Fibroblast of lung (primary cell): ENCODE data around the gene SIRPB1. TPM values are rescaled to one million over a fixed set of nuclear protein-coding genes. Genes with fewer than 3 reads are reported as not detected.
"Not testable (repeated sequence)": the region's sequence is repeated elsewhere in the genome, so short reads cannot be mapped to it uniquely, and the experiment has no call there.

Experiments
- DNase-seq, 2 donors: peaks; one replicate each; pipeline versions ENCODE4 v3.0.0 to v3.0.0-alpha.2; 2010; ENCODE audit warnings: low read depth in 2 of 2
- H2AFZ ChIP-seq: 2 replicates; pipeline ENCODE4 v1.5.1; 2012; ENCODE audit warnings: low read length, control low read depth, inconsistent platforms
- H3K27ac ChIP-seq: 2 replicates; pipeline ENCODE4 v1.5.1; 2011; ENCODE audit warnings: low read length, control low read depth; ENCODE audit not compliant: insufficient read depth
- H3K27me3 ChIP-seq: 2 replicates; pipeline ENCODE4 v1.5.1; 2011; ENCODE audit warnings: mild to moderate bottlenecking, low read length; ENCODE audit not compliant: control insufficient read depth, insufficient read depth
- H3K36me3 ChIP-seq: 2 replicates; pipeline ENCODE4 v1.5.1; 2011; ENCODE audit warnings: low read length; ENCODE audit not compliant: control insufficient read depth, insufficient read depth
- H3K4me1 ChIP-seq: 2 replicates; pipeline ENCODE4 v1.5.1; 2011; ENCODE audit warnings: low read length; ENCODE audit not compliant: control insufficient read depth, insufficient read depth; ENCODE audit errors: extremely low read depth
- H3K4me2 ChIP-seq: 2 replicates; pipeline ENCODE4 v1.5.1; 2011; ENCODE audit warnings: low read length, control low read depth; ENCODE audit not compliant: insufficient read depth; ENCODE audit errors: extremely low read depth
- H3K4me3 ChIP-seq, 4 experiments: fragments of 200-600 bp in 1 of 4; sonication (generic) in 1 of 4; replicated peaks in 1 of 4; 2 replicates each; pipeline ENCODE4 v1.5.1; 2011 to 2016; ENCODE audit warnings: low read length in 4 of 4, low read depth in 3 of 4, mild to moderate bottlenecking in 3 of 4, control low read depth in 2 of 4, inconsistent platforms in 1 of 4, mixed read lengths in 1 of 4; ENCODE audit not compliant: insufficient read depth in 1 of 4; ENCODE audit errors: control extremely low read depth in 1 of 4
- H3K79me2 ChIP-seq: 2 replicates; pipeline ENCODE4 v1.5.1; 2012; ENCODE audit warnings: mild to moderate bottlenecking, low read length, inconsistent platforms; ENCODE audit not compliant: control insufficient read depth, insufficient read depth
- H3K9ac ChIP-seq: 2 replicates; pipeline ENCODE4 v1.5.1; 2011; ENCODE audit warnings: mild to moderate bottlenecking, low read length, control low read depth; ENCODE audit not compliant: insufficient read depth
- H3K9me3 ChIP-seq: 2 replicates; pipeline ENCODE4 v1.5.1; 2012; ENCODE audit warnings: low read depth, low read length; ENCODE audit not compliant: control insufficient read depth, insufficient read depth
- H4K20me1 ChIP-seq: 2 replicates; pipeline ENCODE4 v1.5.1; 2011; ENCODE audit warnings: low read length; ENCODE audit not compliant: control insufficient read depth, insufficient read depth; ENCODE audit errors: extremely low read depth
- polyA plus RNA-seq, 2 donors: library from polyadenylated mRNA; depleted of rRNA in 1 of 2; stranded (reverse) in 1 of 2; unstranded in 1 of 2; fragments of >200 nt; gene quantifications; 2 replicates each; pipeline ENCODE4 v1.2.1, GENCODE V29; 2011 to 2012; ENCODE audit warnings: missing spikeins in 1 of 2
- total RNA-seq: library from RNA; depleted of rRNA; stranded (reverse); fragments of >200 nt; gene quantifications from 2 replicates; pipeline ENCODE4 v1.2.1, GENCODE V29; 2014

SIRPB1 gene
- total and polyA plus RNA-seq, 2 donors (not counting 1 experiment from before 2014, with no cell fraction given): 0.17 TPM; not detected in 1

GRCh38 chr20:1571583-1571982 is 48.2 kb downstream of the SIRPB1 start:
- not testable (repeated sequence) for H3K79me2 ChIP-seq, H2AFZ ChIP-seq, H3K4me1 ChIP-seq, H3K4me2 ChIP-seq, H4K20me1 ChIP-seq, DNase-seq, H3K27me3 ChIP-seq, H3K4me3 ChIP-seq, H3K9me3 ChIP-seq, H3K27ac ChIP-seq, H3K9ac ChIP-seq, H3K36me3 ChIP-seq

Other genes starting within 250 kb of the SIRPB1 start
- 71.4 and 120 TPM in 2 replicates for gene FKBP1A, start 227.0 kb downstream of the SIRPB1 start, total RNA-seq
- 440 and 556 TPM in 2 replicates for gene FKBP1A, start 227.0 kb downstream of the SIRPB1 start, polyA plus RNA-seq
- 14.4 and 17.8 TPM in 2 replicates for gene NSFL1C, start 153.2 kb downstream of the SIRPB1 start, total RNA-seq
- gene NSFL1C, start 153.2 kb downstream of the SIRPB1 start, polyA plus RNA-seq: 24.3 and 32.1 TPM in 2 replicates
- not detected in 2 replicates for gene SIRPB2, start 128.6 kb downstream of the SIRPB1 start, total RNA-seq
- gene SIRPB2, start 128.6 kb downstream of the SIRPB1 start, polyA plus RNA-seq: not detected in 2 replicates
- gene SIRPD, start 62.3 kb downstream of the SIRPB1 start, total RNA-seq: not detected in 2 replicates
- gene SIRPD, start 62.3 kb downstream of the SIRPB1 start, polyA plus RNA-seq: not detected in 2 replicates
- gene SIRPG, start 37.8 kb upstream of the SIRPB1 start, total RNA-seq: not detected in 2 replicates
- gene SIRPG, start 37.8 kb upstream of the SIRPB1 start, polyA plus RNA-seq: not detected in 2 replicates